ENCODE results near the gene NR4A1.

The NR4A1 gene

DNA sequence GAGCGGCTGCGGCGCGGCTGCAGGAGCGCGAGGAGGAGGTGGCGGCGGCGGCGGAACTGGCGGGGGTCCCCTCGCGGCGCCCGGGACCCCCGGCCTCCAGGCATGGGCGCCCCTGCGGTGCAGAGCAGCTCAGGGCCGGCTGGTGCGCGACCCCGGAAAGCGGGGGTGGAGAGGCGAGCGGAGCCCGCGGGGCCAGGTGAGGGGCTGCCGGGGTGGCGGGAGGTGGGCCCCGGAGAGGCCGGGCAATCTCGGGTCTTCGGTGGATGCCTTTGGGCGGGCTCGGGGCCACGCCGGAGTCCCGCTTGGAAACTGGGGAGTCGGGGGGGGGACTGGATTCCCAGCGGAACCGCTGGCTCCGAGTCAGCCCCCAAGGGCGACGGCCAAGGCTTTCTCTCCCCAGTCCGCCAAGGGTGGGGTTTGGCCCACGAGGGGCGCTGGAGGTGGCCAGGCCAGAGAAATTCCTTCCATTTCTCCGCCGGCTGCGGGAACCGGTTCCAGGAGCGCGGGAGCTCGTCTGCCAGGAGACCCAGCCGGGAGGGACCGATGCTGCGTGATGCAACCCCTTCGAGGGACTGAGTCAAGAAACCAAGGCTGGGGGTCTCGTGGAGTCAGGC is 13.9 kb upstream of the NR4A1 start:
- DNase-seq (ENCODE audit: extremely low spot score, insufficient read length, low read depth) = no peak

GRCh38 chr12:52038447-52038846 is 12.8 kb upstream of the NR4A1 start:
- DNase-seq (ENCODE audit: extremely low spot score, insufficient read length, low read depth) = no peak
- no peak for FAIRE-seq

More for the DNA sequence above, 13.9 kb upstream of the NR4A1 start:
- FAIRE-seq = no peak

GRCh38 chr12:52041035-52041434 is 10.2 kb upstream of the NR4A1 start:
- no peak for FAIRE-seq
- DNase-seq (ENCODE audit: extremely low spot score, insufficient read length, low read depth) = no peak

GRCh38 chr12:52041695-52042123 is 9.5 kb upstream of the NR4A1 start:
- FAIRE-seq (peak; percentile 62), DNase-seq (ENCODE audit: extremely low spot score, insufficient read length, low read depth) (no peak)

DNA sequence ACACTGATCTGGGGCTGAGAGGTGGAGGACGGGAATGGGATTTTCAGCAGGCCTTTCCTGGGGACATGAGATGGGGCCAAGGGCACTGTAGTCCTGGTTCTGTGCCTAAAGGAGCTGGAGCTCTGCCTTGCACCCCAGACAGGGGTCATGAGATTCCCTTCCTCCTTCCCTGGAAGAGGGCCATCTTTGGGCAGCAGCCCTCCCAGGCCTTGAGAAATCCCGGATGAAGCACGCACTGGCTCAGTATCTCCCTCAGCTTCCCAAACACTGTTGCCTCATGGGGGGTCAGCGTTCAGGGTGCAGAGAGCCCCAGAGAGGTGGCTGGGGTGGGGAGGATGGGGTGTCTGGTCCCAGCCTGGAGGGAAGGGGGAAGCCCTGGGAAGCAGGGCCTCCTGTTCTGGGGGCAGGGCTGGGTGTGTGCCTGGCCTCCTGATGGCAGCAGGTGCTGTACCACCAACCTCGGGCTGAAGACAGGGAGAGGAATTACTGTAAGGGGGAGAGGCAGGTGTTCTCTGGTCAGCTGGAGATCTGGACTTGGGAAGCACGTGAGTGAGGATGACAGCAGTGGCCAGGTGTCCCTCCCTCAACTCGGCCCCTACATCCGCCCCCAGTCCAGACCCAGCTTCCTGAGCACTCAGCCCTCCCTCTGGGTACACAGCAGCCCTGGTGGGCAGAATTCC is 8.4 kb upstream of the NR4A1 start:
- DNase-seq (ENCODE audit: extremely low spot score, insufficient read length, low read depth) = no peak

DNA sequence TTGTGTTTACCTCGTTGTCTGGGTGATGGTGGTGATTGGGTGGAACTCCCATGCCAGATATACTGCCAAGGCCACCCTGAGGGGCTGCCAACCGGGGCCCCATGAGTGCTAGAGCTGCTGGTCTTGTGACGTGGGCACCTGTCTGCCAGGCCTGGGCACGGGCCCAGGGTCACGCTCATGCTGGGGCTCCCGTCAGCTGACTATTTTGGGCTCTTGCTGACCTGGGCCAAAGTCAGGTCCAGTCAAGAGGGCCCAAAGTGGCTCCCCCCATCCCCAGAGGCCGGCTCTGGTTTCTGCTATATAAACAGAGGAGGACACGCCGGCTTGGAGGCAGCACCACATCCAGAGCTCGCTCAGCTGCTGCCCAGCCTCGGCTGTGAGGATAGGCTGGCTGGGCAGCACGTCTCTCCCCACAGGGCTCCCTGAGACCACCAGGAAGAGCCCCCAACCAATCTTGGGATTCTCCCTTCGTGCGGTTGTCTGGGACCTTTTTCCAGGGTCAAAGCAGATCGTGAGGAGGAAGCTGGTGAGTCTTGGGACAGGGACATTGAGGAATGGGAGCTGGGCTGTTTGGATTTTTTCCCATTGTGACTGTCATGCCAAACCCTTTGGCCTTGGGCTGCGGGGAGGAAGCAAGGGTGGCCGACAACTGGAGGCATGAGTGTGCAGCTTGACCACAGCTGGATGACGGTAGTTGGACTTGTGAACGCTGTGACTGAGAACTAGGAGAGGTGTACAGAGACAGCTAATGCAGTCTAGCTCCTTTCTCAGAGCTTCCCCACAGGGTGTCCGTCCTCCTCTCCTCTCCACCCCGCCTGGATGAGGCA is 7.6 kb upstream of the NR4A1 start:
- no peak for DNase-seq (ENCODE audit: extremely low spot score, insufficient read length, low read depth)
- no peak for FAIRE-seq

More for the DNA sequence above, 8.4 kb upstream of the NR4A1 start:
- no peak for FAIRE-seq

GRCh38 chr12:52044292-52044983 is 6.8 kb upstream of the NR4A1 start:
- no peak for FAIRE-seq
- DNase-seq (ENCODE audit: extremely low spot score, insufficient read length, low read depth) = no peak

DNA sequence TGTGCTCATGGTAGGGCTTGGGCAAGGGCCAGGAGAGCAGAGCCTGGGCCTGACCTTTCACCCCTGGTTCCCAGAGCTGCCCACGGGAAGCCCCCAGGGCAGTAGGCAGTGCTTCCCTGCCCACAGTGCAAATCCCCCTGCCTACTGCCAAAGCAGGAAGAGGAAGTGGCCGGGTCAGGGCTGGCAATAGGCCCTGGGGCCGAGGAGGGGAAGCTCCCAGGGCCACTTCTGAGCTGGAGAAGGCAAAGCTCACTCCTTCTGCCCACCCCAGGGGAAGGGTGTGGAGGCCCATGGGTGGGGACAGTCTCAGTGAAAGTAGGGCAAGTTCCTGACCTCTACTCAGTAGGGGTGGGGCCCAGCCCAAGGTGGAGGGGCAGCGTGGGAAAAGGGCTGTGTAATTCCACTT is 5.4 kb upstream of the NR4A1 start:
- FAIRE-seq = no peak
- DNase-seq (ENCODE audit: extremely low spot score, insufficient read length, low read depth) = no peak

- FAIRE-seq (no peak), DNase-seq (ENCODE audit: extremely low spot score, insufficient read length, low read depth) (no peak)
These were observed 4.4 kb upstream of the NR4A1 start for GRCh38 chr12:52046859-52047258.

DNA sequence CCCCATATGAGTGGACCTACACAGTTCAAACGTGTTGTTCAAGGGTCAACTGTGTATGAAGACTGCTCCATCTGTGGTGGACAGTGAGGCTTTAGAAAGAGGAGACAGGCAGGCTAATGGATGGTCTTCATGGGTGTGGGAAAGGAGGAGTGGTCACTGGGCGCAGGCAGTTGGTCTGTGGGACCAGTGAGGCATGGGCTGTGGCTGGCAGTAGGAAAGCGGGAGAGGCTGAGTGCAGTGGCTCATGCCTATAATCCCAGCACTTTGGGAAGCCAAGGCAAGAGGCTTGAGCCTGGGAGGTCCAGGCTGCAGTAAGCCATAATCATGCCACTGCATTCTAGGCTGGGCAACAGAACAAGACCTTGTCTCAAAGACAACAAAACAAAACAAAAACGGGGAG is 2.0 kb upstream of the NR4A1 start:
- DNase-seq (ENCODE audit: extremely low spot score, insufficient read length, low read depth) (no peak), FAIRE-seq (no peak)

DNA sequence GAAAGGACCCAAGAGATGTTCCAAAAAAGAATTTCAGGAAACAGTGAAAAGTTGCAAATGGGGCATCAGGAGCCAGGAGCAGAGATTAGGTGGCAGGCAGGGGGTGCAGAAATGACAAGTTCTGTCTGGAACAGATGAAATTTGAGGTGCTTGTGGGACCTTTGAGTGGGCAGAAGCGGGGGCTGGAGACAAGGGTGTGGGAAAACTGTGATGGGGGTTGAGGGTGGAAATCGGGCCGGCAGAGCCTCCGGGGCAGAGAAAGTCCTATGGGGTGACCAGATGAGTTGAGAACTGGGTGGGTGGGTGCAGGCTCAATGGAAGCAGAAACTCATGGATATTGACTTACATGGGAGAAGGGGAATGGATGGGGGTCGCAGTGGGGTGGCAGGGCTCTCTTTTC is 1.6 kb upstream of the NR4A1 start:
- FAIRE-seq (no peak), DNase-seq (ENCODE audit: extremely low spot score, insufficient read length, low read depth) (no peak)

DNA sequence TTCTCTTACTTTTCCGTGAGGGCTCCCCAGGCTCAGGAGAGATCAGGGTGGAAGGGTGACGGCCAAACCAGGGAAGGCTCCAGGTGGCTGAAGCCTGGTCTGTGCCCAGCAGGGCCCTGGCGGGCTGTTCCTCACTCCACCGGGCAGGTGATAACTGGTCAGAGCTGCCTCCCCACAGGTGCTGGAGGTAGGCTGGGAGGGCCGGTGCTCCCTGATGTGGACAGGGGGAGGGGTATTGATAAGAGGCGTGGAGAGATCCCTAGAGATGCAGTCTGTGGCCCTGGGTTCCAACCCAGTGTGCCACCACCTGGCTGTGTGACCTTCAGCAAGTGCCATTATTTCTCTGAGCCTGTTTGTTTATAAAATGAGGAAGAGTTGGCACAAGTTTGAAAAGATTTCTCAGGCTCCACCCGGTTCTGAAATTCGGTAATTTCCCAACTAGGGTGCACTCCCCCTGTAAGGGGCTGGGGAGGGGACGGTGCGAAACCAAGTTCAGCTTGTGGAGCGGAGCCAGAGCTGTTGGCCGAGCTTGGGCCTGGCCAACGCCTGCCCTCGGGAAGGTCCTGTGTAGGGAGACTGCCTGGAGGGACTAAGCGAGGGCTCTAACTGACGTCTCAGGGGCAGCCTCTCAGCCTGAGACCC is 1.0 kb upstream of the NR4A1 start:
- DNase-seq (ENCODE audit: extremely low spot score, insufficient read length, low read depth) = no peak
- no peak for FAIRE-seq

GRCh38 chr12:52052468-52053186 is 1.4 kb downstream of the NR4A1 start:
- no peak for FAIRE-seq
- DNase-seq (ENCODE audit: extremely low spot score, insufficient read length, low read depth) = no peak

DNA sequence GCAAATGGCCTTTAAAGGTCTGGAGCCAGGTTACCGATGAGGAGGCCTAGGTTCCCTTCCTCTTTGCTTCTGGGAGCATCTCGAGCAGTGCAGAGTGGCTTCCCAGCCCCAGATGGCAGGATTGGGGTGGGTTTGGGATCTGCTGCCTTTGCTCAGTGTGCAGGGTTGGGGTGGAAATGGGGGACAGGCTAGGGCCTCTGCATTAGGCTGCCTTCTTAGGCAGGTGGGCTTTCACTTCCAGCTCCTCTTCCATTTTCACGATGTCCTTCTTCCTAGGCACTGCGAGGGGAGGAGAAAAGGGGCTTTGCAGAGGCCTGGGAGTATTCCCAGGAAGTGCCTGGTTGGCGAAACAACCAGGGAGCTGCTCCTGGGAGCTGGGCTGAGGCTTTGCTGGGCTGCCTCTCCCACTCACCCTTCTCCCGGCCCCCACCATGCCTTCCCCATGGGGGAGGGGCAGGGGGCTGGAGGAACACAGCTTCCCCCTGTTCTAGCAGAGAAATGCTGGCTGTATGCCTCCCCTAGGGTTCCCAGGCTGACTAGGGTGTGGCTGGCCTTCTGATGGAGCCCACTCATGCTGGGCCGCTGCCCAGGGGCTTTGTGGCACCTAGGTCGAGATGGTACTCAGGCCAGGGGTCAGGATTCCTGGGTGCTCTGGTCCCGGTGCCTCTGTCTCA is 2.4 kb downstream of the NR4A1 start:
- no peak for DNase-seq (ENCODE audit: extremely low spot score, insufficient read length, low read depth)
- FAIRE-seq = no peak

DNA sequence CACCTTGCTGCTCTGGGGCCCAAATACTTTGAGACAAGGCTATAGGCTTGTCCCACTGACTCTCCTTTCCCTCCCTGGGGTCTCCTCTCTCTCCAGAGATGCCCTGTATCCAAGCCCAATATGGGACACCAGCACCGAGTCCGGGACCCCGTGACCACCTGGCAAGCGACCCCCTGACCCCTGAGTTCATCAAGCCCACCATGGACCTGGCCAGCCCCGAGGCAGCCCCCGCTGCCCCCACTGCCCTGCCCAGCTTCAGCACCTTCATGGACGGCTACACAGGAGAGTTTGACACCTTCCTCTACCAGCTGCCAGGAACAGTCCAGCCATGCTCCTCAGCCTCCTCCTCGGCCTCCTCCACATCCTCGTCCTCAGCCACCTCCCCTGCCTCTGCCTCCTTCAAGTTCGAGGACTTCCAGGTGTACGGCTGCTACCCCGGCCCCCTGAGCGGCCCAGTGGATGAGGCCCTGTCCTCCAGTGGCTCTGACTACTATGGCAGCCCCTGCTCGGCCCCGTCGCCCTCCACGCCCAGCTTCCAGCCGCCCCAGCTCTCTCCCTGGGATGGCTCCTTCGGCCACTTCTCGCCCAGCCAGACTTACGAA is 3.1 kb downstream of the NR4A1 start:
- DNase-seq (ENCODE audit: extremely low spot score, insufficient read length, low read depth) = no peak
- no peak for FAIRE-seq

- FAIRE-seq = no peak
These were observed 3.8 kb downstream of the NR4A1 start for GRCh38 chr12:52054833-52055730.

More at GRCh38 chr12:52054833-52055730, 3.8 kb downstream of the NR4A1 start:
- DNase-seq (ENCODE audit: extremely low spot score, insufficient read length, low read depth) = no peak

Measured in GM18507 (cell line).